Epithelial cell of prostate (primary cell): ENCODE results near the gene NAP1L4.

Source experiments
- DNase-seq: peaks from one replicate; pipeline ENCODE4 v3.0.0-alpha.2; 2011; ENCODE audit warnings: low read depth, low spot score
- H3K27ac ChIP-seq: fragments of 450-650 bp; 2 replicates; pipeline ENCODE4 v1.5.1; 2017; ENCODE audit warnings: mild to moderate bottlenecking

The NAP1L4 gene

DNA sequence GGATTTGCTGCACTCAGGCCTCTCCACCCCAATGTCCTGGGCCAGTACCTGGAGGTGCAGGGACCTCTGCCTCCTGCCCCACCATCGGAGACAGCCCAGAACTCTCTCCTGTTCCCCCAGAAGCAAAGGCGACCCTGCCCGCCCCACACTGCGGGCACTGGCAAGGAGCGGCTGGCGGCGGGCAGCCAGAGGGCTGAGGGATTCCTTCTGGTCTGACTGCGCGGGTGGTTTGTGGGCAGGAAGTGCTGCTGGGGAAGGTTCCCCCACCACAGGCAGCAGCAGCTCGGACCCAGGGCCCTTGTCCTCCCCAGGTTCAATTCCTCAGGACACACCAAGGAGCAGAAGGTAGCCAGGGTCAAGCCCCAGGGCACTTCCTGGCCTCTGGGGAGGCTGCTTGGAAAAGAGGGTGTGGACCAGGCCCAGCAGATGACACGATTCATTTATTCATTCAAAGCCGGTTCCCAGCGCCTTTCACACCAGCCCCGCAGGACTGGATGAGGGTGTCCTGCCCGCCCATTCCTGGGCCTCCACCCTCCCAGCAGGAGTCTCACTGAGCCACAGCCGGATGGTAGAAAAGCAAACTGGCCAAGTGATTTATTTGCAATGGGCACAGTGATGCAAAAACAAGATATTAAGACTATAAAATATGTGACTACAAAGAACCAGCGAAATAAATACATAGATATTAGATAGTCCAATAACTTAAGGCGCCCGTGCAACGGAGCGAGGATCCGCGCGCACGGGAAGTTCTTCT lies 64.1 kb downstream of the NAP1L4 start:
- no peak for DNase-seq
- peak overlapping the region; percentile 99 for H3K27ac ChIP-seq

GRCh38 chr11:2927121-2927800 lies 64.9 kb downstream of the NAP1L4 start:
- peak overlapping the region; percentile 99 for H3K27ac ChIP-seq
- DNase-seq: no peak

- no peak overlapping the region for H3K27ac ChIP-seq
- no peak for DNase-seq
These were observed 65.5 kb downstream of the NAP1L4 start for GRCh38 chr11:2926611-2927051.

GRCh38 chr11:2924821-2925675 lies 67.1 kb downstream of the NAP1L4 start:
- no peak overlapping the region for H3K27ac ChIP-seq
- no peak for DNase-seq

GRCh38 chr11:2924381-2924780 lies 67.7 kb downstream of the NAP1L4 start:
- DNase-seq: no peak
- no peak overlapping the region for H3K27ac ChIP-seq

GRCh38 chr11:2923446-2924375 lies 68.4 kb downstream of the NAP1L4 start:
- no peak overlapping the region for H3K27ac ChIP-seq
- DNase-seq: no peak

DNA sequence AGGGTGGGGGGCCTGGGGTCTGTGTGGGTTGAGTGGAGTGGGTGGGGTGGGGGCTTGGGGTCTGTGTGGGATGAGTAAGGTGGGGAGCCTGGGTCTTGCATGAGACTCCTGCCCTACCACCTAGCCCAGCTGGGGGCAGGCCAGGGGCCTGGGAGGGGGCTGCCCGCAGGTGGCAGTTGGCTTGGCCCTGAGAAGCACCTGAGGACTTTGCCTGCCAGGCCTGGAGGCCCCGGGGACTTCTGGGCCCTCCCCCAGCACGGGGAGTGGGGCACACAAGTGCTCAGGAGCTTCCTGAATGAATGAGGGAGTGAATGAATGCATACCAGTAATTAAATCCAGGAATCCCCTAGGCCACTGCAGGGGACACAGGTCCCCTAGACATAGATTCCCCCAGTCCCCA lies 69.5 kb downstream of the NAP1L4 start:
- H3K27ac ChIP-seq: no peak overlapping the region
- DNase-seq: no peak

GRCh38 chr11:2921742-2922493 lies 70.2 kb downstream of the NAP1L4 start:
- DNase-seq: no peak
- H3K27ac ChIP-seq: no peak overlapping the region

GRCh38 chr11:2921261-2921660 lies 70.9 kb downstream of the NAP1L4 start:
- no peak for DNase-seq

DNA sequence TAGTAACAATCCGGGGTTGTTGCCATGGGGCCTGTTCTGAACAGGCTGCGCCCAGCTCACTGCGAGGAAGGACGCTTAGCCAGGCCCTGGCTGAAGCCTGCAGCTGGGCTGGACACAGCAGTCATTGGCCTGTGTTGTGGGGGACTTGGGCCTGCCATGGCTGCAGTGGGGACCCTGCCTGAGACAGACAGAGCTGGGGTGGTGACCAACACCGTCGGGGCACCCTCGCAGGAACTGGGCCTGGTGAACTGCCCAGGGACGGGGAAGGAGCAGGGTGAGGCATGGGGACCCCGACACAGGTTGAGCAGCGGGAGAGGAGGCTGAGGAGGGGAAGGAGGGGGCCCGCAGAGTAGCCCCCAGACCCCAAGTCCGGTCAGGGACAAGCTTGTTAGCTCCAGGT lies 71.8 kb downstream of the NAP1L4 start:
- H3K27ac ChIP-seq: no peak overlapping the region
- DNase-seq: no peak

More at GRCh38 chr11:2921261-2921660, 70.9 kb downstream of the NAP1L4 start:
- no peak overlapping the region for H3K27ac ChIP-seq

DNA sequence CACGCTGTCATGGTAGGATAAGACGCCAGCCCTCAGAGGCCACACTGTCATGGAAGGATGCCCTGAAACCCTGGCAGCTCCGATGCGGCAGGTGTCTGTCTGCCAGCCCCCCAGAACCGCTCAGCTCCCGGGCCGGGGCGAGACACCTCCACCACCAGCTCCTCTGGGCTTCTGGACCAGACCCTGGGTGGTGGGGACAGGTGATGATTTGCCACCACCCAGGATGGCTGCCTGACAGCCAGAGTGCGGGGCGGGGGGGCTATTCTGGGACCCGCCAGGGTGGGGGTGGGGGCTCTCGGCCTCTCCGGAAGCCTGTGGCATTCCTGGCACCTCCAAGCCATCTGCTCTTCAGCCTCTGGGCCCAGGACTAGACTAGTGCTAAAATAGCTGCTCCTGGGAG lies 72.3 kb downstream of the NAP1L4 start:
- DNase-seq: no peak
- no peak overlapping the region for H3K27ac ChIP-seq

GRCh38 chr11:2919188-2919587 lies 72.9 kb downstream of the NAP1L4 start:
- DNase-seq: no peak
- H3K27ac ChIP-seq: no peak overlapping the region

DNA sequence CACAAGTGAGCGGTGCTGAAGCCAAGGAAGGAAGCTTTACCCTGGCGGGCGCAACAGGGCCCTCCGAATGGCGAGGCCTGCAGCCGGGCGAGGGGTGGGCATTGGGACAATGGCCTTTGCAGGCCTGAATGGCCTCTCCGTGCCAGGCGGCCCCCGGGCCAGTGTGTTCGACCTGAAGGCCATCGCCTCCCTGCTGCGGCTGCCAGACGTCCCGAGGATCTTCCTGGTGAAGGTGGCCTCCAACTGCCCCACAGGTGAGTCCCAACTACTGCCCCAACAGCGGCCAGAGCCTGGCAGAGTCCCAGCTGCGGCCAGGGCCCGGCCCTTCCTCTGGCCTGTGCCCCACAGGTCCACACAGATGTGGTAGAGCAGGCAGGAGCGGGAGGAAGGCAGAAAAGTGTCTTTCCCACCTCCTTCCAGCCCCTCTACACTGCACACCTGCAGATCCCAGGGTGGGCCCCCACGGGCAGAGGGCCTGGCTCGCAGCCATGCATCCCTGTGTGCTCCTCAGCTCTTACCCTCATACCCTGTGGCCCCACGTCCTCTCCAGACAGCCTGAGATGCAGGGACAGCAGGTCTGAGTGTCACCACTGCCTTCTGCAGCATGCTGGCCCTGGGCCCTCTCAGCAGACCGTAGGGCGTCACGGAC lies 74.2 kb downstream of the NAP1L4 start:
- H3K27ac ChIP-seq: no peak overlapping the region
- DNase-seq: no peak

DNA sequence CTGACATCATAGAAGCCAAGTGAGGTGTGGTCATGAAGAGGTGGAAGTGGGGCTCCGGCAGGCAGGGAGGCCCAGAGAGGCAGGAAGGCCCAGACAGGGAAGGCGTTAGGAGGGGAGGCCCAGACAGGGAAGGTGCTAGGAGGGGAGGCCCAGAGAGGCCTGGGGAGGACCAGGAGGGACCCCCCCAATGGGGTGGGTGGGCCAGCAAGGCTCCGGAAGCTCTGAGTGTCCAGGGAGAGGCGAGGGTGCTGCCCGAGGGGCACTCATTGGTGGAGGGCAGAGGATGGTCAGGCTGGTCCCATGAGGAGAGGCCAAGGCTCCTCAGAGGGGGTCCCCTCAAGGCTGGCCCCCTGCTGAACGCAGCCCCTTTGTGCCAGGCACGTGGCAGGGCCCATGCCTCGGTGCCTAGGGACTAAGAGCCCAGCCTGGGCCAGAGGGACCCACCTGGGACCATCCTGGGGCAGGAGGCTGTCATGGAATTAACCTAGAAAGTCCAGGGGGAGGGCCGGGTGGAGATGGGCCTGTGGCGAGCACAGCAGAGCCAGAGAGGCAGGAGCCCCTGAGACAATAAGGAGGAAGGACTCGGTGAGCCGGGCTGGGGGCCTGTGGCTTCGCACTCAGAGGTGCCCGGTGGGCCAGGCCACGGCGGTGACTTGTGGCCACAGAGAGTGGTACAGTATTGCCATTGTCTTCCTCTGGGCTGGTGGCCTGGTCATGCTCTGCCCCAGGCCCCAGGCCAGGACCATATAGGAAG lies 75.1 kb downstream of the NAP1L4 start:
- no peak for DNase-seq
- H3K27ac ChIP-seq: no peak overlapping the region

- H3K27ac ChIP-seq: no peak overlapping the region
- DNase-seq: no peak
These were observed 75.8 kb downstream of the NAP1L4 start for GRCh38 chr11:2916114-2916891.

DNA sequence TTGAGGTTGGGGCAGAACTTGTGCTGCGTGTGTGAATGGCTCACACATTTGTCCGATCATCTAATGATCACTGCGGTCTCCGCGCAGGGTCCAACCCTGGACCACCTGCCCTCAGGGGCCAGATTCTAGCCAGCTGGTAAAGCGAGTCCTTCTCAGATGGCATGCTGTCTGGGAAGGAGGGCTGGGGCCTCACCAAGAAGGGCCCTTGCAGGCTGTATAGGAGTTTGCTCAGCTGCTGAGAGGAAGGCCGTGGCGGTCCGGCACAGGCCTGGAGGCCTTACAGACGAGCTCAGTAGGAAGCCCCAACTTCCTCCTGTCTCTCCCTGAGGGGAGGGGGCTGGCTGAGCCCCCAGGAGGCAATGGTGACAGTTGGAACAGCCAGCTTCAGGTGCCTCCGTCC lies 76.7 kb downstream of the NAP1L4 start:
- no peak for DNase-seq
- H3K27ac ChIP-seq: no peak overlapping the region
